NCI-H524 treated with DMSO at 0.1 percent for 48 hours (cell line): ENCODE results near the gene KAZALD1.

ENCODE experiments used
- DNase-seq: peaks from one replicate; lab custom pipeline; 2025; lab: John Stamatoyannopoulos, UW

Gene KAZALD1

DNA sequence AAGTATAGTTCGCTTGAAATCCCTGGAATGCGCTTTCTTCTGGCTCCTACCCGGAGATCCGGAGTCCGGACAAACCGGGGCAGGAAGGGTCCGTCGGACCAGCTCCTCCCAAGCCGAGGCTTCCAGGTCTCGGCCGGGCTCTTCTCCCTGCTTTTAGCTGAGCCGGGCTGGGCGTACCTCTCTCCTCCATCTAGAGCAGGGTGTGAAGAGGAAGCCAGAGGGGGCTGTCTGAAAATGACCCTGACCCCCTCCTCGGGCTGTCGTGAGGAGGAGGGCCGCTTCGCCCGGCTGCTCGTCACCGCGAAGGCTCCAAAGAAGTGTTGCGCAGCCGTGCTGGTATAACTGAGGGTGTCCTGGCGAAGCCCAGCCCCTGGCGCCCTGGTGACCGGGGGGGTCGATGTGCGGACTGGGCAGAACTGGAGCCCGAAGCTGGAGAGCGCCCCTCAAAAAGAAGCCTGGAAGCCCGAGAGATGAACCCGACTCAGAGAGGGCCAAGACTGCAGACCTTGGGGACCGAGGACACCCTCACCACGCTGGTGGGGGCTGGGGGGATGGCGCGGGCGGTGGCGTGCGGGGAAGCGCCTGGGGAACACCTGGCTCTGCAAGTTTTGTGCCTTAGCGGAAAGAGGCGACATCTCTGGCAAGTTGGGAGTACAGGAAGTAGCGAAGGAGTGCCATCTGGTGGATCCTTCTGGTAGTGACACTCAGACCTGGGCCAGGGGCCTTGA, 5.7 kb downstream of the KAZALD1 start:
- no peak for DNase-seq

DNA sequence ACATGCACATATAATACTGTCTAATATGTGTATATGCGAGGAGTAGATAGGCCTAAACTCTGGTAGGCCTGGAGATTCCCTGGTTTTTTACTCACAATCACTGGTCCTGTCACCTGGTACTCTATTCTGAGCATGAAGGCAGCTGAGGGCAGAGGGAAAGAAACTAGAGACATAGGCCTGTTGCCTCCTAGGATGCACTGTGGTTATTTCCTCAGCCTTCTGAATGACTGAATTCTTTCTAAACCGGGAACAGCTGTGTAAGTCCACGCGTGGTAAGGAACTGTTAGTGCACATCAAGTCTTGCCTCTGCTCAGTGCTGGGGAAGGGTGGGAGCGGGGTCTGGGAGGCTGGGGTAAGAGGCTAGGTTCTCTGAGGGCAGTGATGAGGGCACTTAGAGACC, 7.7 kb downstream of the KAZALD1 start:
- DNase-seq = no peak

DNA sequence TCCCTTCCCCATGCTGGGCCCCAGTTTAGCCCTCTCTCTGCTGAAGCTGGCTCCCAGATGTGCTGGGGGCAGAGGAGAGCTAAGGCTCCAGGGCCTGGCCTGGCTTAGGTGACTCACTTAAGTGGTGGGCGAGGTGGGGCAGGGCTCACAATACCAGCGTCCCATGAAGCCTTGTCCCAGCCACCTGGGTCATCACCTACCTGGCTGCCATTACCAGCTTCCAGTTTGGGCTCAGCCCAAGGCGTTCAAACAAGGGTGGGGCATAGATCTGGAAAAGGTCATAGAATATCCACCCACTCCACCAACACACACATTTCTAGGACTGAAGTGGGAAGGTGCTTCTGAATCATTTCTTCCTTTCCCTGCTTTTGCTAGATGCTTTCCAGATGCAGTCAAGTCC, 8.3 kb downstream of the KAZALD1 start:
- DNase-seq = no peak

DNA sequence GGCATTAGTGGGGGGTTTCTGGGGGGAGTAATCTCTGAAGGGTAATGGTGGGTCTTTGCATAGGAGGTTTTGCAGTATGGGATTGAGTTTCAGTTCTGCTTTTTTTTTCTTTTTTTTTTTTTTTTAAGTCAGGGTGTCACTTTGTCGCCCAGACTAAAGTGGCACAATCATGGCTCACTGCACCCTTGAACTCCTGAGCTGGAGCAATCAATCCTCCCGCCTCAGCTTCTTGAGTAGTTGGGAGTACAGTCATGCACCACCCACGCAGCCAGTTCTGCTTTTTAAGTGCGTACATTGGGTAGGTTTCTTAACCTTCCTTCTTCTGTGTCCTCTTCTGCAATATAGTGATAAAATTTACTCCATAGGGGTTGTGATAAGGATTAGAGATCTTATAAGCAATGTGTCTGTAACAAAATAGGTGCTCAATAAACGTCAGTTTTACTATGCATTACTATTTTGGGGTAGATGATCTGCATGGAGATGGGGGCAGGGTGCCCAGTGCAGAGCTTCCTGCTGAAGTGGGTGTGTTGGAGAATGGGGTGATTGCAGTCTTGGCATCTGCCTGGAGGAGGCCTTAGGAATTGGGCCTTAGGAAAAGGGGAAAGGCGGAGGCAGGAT, 9.6 kb downstream of the KAZALD1 start:
- DNase-seq = no peak

DNA sequence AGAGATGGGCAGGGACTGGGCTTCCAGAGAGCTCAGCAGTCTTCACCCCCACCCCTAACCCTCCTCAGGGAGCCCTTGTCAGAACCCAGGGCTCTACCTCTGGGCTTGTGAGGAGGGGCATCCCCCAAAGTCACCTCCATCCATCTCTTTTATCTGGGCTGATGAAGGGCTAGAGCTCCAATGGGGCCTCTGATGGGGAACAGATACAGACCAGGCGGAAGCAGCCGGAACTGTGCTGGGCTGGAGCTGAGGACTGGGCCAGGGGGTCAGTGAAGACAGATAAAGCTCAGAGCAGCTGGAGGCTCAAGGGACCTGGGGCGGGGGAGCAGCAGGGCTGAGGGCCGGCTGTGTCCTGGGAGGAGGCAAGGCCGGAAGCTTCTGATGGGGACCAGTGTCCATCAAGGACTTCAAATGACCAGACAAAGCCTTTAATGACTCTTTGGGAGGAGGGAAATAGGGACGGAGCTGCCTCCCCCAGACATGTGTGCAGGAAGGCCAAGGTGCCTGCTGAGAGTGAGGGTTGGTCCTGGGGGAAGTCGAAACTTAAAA, 10.2 kb downstream of the KAZALD1 start:
- no peak for DNase-seq

DNA sequence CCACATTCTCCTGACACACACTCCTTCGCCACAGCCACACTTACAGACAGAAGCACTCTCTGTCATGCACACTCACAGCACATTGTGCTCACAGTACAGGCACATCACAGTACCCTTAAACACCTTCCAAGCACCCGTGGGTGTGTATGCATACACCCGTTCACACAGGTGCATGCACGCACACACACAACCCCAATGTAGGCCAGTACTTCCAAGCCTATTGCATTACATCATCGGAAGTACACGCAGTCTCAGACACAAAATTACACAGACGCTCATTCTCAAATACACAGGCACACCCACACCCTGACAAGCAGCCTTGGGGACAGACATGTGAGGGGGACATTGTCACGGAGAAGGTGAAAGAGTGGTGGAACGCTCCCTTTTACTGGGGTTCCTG, 11.1 kb downstream of the KAZALD1 start:
- no peak for DNase-seq

DNA sequence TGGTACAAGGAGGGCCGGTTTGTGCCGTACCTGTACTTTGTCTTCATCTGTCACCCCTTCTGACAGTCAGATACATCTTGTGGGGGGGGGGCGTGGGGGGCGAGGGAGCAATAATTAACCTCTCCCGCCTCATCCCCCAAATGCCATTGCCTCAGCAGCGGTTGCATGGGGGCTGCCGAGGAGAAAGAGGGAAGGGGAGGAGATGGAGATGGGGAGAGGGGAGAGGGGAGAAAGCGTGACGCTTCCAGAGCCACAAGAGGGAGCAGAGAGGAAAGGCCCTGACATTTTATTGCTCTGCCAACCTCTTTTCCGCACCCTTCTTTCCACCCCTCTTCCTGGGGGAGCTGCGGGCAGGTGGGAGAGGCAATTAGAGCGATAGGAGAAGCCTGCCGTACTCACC, 11.8 kb downstream of the KAZALD1 start:
- DNase-seq = no peak

DNA sequence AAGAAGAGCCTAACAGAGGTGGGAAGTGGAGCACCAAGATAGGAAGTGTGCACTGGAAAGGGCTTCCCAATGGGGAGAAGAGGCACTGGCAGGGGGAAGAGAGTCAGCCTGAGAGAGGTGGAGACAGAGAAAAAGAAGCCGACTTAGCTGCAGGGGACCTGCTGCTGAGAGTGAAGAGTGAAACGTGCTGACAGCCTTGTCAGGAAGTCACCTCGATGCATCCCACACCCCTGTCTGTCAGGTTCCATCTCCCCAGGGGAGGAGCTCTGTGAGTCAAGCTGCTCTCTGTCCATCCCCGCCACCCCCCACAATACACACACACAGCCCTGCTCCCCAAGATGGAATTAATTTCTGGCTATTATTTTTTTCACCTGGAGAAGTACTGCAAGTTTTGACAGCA, 14.0 kb downstream of the KAZALD1 start:
- DNase-seq = no peak

DNA sequence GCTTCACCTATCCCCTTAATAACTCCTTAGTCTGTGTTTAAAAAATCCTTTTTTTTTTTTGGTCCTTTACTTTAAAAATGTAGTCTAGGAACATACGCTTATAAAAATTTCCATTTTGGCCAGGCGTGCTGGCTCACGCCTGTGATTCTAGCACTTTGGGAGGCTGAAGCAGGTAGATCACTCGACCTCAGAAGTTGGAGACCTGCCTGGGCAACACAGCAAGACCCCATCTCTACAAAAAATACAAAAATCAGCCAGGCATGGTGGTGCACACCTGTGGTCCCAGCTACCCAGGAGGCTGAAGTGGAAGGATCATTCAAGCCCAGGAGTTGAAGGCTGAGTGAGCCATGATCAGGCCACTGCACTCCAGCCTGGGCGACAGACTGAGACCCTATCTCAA, 14.8 kb downstream of the KAZALD1 start:
- DNase-seq = no peak

DNA sequence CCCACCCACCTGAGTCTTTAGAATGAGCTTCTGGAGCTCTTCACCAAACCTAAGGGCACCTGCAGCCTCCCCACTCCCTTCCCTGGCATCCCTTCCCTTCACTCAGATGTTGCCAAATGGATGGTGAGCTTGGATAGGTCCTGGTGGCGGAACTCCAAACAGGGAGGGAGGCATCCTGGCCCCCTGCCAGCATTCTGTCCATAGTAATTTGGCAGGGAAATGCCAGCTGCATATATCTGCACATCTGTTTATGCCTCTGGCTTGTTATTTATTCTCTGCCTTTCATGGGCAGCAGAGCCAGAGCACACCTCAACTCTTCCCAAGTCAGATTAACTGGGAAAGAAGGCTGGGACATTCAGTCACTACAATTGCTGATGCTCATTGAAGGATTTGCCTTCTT, 18.1 kb downstream of the KAZALD1 start:
- no peak for DNase-seq

DNA sequence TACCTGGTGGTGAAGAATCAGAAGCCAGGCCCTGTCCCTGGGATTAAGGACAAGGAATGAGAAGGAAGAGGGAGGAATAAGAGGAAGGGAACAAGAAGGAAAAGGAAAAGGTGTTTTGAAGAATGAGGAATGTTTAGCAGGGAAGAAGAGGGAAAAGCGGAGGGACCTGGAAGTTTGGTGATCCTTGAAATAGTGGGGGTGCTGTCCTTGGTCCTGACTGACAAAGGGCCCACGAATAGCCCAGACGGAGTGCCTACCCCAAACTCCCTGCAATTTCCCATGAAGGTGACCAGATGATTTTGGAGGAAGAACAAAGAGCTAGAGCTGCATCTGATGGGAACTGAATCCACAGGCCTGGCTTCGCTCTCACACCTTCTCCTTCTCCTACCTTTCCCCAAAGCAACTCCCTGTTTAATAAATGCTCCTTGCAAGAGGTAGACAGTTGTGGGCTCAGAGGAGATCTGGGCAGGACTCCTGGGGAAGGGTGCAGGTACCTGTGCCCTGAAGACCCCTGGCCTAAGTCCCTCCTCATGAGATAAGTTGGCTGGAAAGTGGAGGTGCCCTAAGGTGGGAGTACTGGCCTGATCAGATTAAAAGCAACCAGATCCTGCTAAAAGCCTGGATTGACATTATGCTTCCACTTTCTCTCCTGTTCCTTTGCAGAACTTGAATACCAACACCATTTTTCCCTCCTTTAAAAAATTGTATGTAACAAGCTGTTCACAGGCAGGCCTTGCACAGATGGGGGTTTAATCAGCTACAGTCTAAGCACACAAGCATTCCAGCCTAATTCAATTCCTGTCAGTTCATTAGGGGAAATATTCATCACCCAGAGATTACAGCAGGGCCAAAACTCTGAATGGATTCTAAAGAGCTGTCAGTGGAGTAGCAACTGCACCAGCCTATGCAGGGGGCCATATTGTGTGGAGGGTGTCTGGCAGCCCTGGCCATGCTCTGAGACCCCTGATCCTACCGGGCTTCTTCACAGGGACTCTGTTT, 19.4 kb downstream of the KAZALD1 start:
- DNase-seq = no peak

DNA sequence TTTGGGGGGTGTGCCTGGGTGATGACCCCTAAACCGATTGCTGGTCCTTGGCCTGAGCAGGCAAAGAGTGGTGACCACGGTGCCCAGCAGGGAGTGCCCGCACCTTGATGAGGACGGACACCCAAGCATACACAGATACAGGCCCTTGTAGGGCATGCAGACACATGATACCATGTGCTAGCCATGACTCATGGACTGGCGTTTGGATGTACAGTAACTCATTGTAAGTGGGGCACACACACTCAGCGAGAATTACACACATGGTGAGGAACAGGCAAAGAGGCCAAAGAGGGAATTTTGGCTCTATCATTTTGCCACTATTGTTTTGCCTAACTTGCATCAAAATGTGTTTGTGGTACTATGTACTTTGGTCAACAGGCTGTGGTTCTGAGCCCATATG, 24.1 kb downstream of the KAZALD1 start:
- no peak for DNase-seq

DNA sequence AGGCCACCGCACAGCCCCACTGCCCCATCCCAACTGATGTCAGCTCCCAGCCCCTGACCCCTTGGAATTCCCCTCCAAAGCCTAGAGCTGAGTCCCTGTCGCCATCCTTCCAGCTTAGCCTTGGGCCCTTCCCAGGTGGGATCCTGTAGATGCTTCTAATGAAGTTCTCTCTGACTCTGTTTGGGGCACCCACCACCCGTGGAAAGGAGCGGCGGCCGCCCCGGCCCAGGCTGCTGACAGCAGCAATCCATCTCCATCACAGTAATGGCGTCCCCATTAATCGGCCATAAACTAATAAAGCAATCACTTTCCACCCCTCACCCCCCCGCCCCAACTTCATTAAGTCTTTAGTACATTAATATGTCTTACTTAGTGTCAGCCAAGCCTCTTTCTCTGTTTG, 25.6 kb downstream of the KAZALD1 start:
- DNase-seq = no peak

DNA sequence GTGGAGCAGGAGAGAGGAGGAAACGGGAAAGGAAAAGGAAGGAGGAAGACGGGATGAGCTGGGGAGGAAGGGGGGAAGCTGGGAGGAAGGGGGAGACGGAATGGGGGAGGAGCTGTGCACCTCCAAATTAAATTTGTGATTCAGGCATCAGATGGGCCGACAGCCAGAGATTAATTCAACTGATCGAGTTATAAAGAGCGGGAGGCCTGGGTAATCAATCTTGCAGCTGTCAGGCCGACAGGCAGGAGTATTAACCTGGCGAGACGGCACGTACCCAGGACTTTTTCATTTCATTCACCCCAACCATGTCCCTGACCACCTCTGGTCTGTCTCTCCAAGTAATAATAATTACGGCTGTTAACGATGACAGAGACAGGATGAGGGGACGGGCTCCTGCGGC, 26.2 kb downstream of the KAZALD1 start:
- DNase-seq = no peak

DNA sequence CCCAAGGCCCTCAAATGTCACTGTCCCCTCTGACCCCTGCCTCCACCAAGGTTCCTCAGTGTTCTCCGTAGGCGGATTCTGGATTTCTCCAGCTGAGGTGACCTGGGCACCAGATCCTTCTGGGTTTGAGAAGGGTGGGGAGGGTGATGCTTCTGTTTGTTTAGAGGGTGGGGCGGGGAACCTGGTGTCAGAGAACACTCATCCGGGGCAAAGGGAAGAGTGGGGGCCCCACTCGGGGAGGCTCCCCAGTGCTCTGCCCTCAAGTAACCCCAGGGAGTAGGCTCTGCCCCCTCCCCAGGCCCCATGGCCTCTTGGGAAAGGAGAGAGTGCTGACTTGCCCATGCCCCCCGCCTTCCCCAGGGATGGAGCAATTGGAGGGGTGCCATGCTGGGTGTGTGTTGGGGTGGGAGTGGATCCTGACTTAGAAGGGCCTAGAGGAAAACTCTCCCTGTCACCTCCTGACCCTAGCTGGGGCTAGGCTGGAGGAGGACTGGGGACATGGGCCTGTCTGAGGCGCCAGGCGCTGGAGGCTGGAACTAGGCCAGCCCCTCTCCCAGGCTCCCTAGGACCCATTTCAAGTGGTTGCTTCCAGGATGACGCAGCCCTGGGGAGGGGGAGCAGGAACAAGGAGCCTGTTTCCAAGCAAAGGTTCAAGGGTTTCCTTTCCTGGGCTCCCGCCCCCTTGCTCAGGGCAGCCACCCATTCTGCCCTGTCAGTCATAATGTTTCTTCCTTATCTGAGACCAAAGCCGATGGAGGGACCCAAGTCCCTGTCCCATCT, 27.9 kb downstream of the KAZALD1 start:
- DNase-seq = no peak

DNA sequence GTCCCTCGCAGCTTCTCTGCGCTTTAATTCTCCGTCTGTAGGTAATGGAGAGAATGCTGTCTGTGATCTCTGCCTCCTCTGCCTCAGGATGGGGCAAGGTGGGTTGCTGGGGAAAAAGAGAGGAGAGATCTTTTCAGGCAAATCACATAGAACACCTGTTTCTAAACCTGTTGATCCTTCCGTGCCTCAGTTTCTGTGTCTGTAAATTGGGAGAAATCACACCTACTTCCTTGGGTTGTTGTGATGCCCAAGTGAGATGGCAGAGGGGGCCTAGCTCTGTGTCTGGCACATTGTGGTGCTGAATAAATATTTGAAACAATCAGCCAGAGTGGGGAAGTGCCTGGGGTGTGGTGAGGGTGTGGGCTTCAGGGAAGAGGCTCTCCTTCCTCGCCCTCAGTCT, 28.8 kb downstream of the KAZALD1 start:
- DNase-seq = no peak

DNA sequence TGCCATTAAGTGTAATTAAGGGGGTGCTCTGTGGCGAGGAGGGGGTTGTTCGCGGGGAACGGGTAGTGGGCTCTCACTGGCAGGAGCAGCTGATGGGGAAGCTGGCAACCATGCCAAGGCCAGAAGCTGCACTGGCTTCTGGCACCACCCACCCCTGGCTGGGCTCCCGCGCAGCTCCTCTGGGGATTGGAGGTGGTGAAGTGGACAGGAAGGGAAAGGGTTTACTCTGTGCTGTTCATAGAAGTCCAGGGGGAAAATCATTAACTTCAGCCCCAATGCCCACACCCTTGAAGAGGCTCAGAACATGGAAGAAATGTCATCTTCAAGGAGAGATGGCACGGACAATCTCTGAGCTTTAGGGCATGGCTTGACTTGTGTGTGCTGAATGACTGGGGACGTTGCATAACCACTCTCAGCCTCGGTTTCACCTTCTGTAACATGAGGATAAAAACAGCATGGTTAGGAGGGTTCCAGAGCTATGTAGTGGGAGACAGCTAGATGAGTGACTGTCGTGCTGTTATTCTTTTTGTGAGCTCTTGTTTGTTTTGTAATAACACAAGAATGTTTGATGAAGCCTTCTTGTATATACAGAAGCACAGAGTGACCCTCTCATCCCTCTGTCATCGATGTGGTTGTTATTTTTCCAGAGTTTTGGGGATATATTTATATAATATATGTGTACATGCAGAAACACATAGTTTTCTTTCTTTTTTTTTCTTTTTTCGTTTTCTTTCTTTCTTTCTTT, 29.9 kb downstream of the KAZALD1 start:
- DNase-seq = no peak

DNA sequence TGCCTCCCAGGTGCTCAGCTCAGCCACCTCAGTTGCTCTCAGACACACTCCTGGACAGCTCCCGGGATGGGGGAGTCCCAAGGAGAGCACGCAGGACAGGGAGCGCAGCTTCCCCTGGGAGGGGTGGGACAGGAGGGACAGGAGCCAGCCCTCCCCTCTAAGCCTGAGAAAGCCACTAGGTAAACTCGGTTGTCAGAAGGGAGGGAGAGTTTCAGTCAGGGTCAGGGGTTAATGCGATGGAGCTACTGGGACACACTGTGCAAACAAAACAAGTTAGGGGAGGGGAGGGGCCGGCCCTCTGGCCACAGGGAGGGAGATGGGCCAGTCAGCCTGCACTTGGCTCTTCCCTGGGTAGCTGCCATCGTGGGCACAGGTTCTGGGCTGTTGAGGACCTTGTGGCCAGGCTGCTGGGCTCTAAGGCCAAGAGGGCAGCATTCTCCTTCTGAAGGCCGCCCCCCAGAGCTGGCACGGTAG, 31.1 kb downstream of the KAZALD1 start:
- no peak for DNase-seq

DNA sequence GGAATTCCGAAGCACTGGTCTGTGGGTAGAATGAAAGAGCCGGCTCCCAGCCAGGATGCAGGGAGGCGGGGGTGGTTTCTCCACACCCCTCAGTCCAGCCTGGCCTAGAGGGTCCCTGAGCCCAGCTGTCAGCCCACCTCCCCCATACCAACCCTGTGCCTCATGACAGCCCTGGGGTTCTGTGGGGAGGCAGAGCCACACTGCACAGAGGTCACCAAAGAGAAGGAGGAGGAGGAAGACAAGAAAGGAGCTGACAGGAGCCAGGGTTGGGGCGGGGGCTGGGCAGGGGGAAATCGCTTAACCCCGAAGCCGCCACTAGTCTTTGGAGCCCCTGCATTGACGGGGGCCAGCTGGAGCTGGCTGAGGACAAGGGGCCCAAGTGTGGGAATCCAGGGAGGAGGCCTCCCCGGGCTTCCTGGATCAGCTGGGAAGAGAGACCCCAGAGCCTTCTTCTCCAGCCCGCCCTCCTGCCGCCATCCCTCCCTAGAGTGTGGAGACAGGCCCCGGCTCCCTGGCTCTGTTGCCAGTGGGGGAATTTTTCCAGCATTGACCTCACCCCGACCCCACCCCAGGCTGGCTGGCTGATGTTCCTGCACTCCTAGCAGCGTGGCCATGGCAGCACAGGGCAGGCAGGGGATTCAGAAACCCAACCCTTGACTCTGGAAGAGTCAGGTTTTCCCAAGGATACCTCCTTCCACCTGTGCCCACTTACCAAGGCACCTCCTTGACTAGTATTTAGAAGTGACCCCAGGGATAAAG, 32.5 kb downstream of the KAZALD1 start:
- DNase-seq = no peak

DNA sequence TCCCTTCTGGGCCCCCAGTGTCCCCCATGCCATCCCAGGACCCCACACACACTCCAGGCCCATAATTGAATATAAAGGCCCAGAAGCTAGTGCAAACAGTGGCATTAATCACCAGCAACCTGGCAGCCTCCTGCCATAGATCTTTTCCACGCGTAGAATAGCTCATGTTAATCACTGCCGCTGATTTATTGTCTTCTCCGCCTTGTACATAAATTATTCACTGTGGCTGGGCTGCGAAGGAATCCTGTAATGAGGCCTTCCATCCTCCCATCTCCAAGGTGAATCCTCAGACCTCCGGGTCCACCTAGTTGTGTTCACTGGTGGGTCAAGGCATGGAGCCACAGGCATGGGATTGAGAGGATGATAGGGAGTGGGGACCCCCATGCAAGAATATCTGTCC, 33.2 kb downstream of the KAZALD1 start:
- no peak for DNase-seq
